B cell (primary cell): Measurements from ENCODE around the gene WBP4. TPM values are rescaled to one million over a fixed set of nuclear protein-coding genes. Genes with fewer than 3 reads are reported as not detected.
A peak's percentile ranks its signal among the peaks of the same experiment; 100 is the strongest.

Experiments used
- ATAC-seq: fragments of 200-7000 bp; cut with Tn5 transposase; one replicate; pipeline ENCODE4 v1.10.0; 2021; ENCODE audit warnings: low read depth, mild to moderate bottlenecking, moderate number of reproducible peaks, moderate library complexity
- CTCF ChIA-PET: fragments of 350-600 bp; sonication (Branson Sonifier 250); formaldehyde crosslinking; loops from one replicate; lab custom pipeline; 2021; ENCODE audit warnings: antibody characterized with exemption, inconsistent platforms; lab: Charles Lee
- POLR2A ChIA-PET: fragments of 350-600 bp; sonication (Branson Sonifier 250); formaldehyde crosslinking; loops from one replicate; lab custom pipeline; 2021; ENCODE audit warnings: antibody characterized with exemption; lab: Charles Lee
- DNase-seq: peaks from one replicate; pipeline ENCODE4 v3.0.0; 2013
- H2AFZ ChIP-seq: 2 replicates; pipeline ENCODE4 v1.6.1; 2012; ENCODE audit warnings: mild to moderate bottlenecking, low read depth, low read length; ENCODE audit not compliant: insufficient read depth, poor library complexity, severe bottlenecking
- H3K27ac ChIP-seq, 2 donors: 1 replicate in 1 of 2; 2 replicates in 1 of 2; pipeline ENCODE4 v1.5.1; 2012 to 2013; ENCODE audit warnings: low read length in 2 of 2, mild to moderate bottlenecking in 2 of 2, moderate library complexity in 1 of 2
- H3K27me3 ChIP-seq, 4 experiments: fragments of 200-600 bp in 1 of 4; sonication (generic) in 1 of 4; replicated peaks in 1 of 4; 1 replicate in 2 of 4; 2 replicates in 2 of 4; pipeline versions ENCODE4 v1.6.1 to v1.7.0; 2013 to 2016; ENCODE audit warnings: low read length in 3 of 4, mild to moderate bottlenecking in 2 of 4, mixed read lengths in 1 of 4, moderate library complexity in 1 of 4; ENCODE audit not compliant: insufficient read depth in 4 of 4, control insufficient read depth in 3 of 4; ENCODE audit errors: control extremely low read depth in 1 of 4
- H3K36me3 ChIP-seq, 2 experiments: replicated peaks in 1 of 2; 1 replicate in 1 of 2; 2 replicates in 1 of 2; pipeline versions ENCODE4 v1.6.1 to v1.7.1; 2013; ENCODE audit warnings: low read length in 1 of 2; ENCODE audit not compliant: insufficient read depth in 2 of 2, control insufficient read depth in 1 of 2; ENCODE audit errors: control extremely low read depth in 1 of 2, extremely low read depth in 1 of 2
- H3K4me1 ChIP-seq, 2 donors: fragments of 200-600 bp in 1 of 2; sonication (generic) in 1 of 2; 1 replicate in 1 of 2; 2 replicates in 1 of 2; pipeline versions ENCODE4 v1.5.1 to v1.6.1; 2013 to 2017; ENCODE audit warnings: low read length in 2 of 2; ENCODE audit not compliant: control insufficient read depth in 2 of 2, insufficient read depth in 2 of 2
- H3K4me2 ChIP-seq: replicated peaks from 2 replicates; pipeline ENCODE3; 2012; ENCODE audit warnings: mild to moderate bottlenecking, low read depth, low read length; ENCODE audit not compliant: poor library complexity, severe bottlenecking
- H3K4me3 ChIP-seq, 5 experiments: fragments of 200-600 bp in 1 of 5; sonication (generic) in 1 of 5; 1 replicate in 3 of 5; 2 replicates in 2 of 5; pipeline versions ENCODE4 v1.5.1 to v1.7.0; 2011 to 2016; ENCODE audit warnings: low read length in 4 of 5, mild to moderate bottlenecking in 4 of 5, low read depth in 2 of 5, control low read depth in 1 of 5, moderate library complexity in 1 of 5; ENCODE audit not compliant: insufficient read depth in 1 of 5; ENCODE audit errors: control extremely low read depth in 1 of 5, extremely low read depth in 1 of 5
- H3K79me2 ChIP-seq: fragments of 200-600 bp; sonication (generic); one replicate; pipeline ENCODE4 v1.6.0; 2016; ENCODE audit warnings: low read length; ENCODE audit not compliant: control insufficient read depth, insufficient read depth
- H3K9ac ChIP-seq: fragments of 200-600 bp; sonication (generic); 2 replicates; pipeline ENCODE4 v1.6.1; 2017; ENCODE audit warnings: mild to moderate bottlenecking, low read length, moderate library complexity
- H3K9me3 ChIP-seq, 3 donors: one replicate each; pipeline versions ENCODE4 v1.6.1 to v1.7.1; 2013; ENCODE audit warnings: low read length in 2 of 3; ENCODE audit not compliant: control insufficient read depth in 2 of 3, insufficient read depth in 1 of 3; ENCODE audit errors: control extremely low read depth in 1 of 3
- H4K20me1 ChIP-seq: 2 replicates; pipeline ENCODE4 v1.6.0; 2012; ENCODE audit warnings: mild to moderate bottlenecking, low read length; ENCODE audit not compliant: insufficient read depth, control insufficient read depth, poor library complexity, severe bottlenecking
- H3K27ac Mint-ChIP-seq: one replicate; pipeline ENCODE4 v1.8.0; 2021; ENCODE audit warnings: mixed read lengths
- H3K27me3 Mint-ChIP-seq: one replicate; pipeline ENCODE4 v1.8.0; 2021; ENCODE audit warnings: mixed read lengths
- H3K4me1 Mint-ChIP-seq: one replicate; pipeline ENCODE4 v1.8.0; 2021; ENCODE audit warnings: mixed read lengths
- H3K4me3 Mint-ChIP-seq: one replicate; pipeline ENCODE4 v1.8.0; 2021; ENCODE audit warnings: mixed read lengths
- H3K9me3 Mint-ChIP-seq: one replicate; pipeline ENCODE4 v1.8.0; 2022; ENCODE audit warnings: mixed read lengths; ENCODE audit not compliant: insufficient read depth
- EZH2 ChIP-seq: IDR thresholded peaks from 2 replicates; pipeline ENCODE4 v1.6.1; 2012; ENCODE audit warnings: borderline replicate concordance, low read depth, mild to moderate bottlenecking, moderate library complexity, low read length; ENCODE audit not compliant: insufficient read depth, poor library complexity, severe bottlenecking
- WGBS: methylation state at CpG from one replicate; pipeline ENCODE4 v1.1.5; 2013; ENCODE audit warnings: missing lambda C conversion rate; ENCODE audit not compliant: insufficient coverage; 5-methylcytosine and 5-hydroxymethylcytosine counted together
- intact Hi-C: fragments of 100-400 bp; cut with micrococcal nuclease; formaldehyde crosslinking; loops from one replicate; pipeline ENCODE4 v1.10.0; 2022
- polyA plus RNA-seq: library from polyadenylated mRNA; depleted of rRNA; stranded (reverse); fragments of >200 nt; gene quantifications from 2 replicates; pipeline ENCODE4 v1.2.3, GENCODE V29; 2012
- total RNA-seq, 2 donors: library from RNA; stranded (reverse); fragments of 120-200 nt in 1 of 2; gene quantifications; 1 replicate in 1 of 2; 2 replicates in 1 of 2; pipeline versions ENCODE4 v1.2.3 to v1.2.4, GENCODE V29; 2013 to 2022
- TF ChIP-seq, protein P1 (sequence below): fragments of 200-600 bp; IDR thresholded peaks from one replicate; pipeline ENCODE4 v1.8.0; 2022; ENCODE audit warnings: antibody characterized with exemption, mild to moderate bottlenecking

The WBP4 gene
- total and polyA plus RNA-seq, 2 donors (not counting 1 experiment from before 2014, with no cell fraction given): 1.8 to 10.4 TPM

DNA sequence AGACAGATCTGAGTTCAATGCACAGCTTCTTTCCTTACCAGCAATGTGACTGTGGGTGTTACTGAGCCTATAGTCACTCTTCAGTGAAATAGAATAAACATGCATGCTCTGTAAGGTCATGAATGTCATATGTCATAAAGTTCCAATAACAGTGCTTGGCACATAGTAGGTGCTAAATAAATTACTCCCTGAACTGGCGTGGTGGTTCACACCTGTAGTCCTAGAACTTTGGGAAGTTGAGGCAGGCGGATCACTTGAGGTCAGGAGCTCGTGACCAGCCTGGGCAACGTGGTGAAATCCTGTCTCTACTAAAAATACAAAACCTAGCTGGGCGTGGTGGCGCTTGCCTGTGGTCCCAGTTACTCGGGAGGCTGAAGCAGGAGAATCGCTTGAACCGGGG, 13.2 kb downstream of the WBP4 start:
- peaks cover 19 to 51% of the 10 kb centered on the region in 2 experiments for H3K36me3 ChIP-seq
- no peak for TF ChIP-seq EZH2
- Mint-ChIP-seq H3K4me3 (no peak overlapping the region), H3K4me1 (peaks cover 5% of the 10 kb centered on the region), H3K27ac (no peak overlapping the region), H3K27me3 (no peaks in the 10 kb centered on the region), H3K9me3 (no peaks in the 10 kb centered on the region)
- no peak overlapping the region for H3K4me2 ChIP-seq
- ChIA-PET CTCF (interaction anchor here (0.6 to 2.8 kb wide), 19 partner anchors 9 to 1287 kb away, joined by 3 to 71 read pairs (median 4); partner anchors contain the start of gene WBP4), POLR2A (interaction anchor here (1.2 kb wide), 1 partner anchor 18 kb away, joined by 3 read pairs; no protein-coding TSS in a partner anchor)
- DNase-seq (no peak), ATAC-seq (no peak)
- H3K27ac ChIP-seq: no peak overlapping the region
- no peaks in the 10 kb centered on the region for H3K4me1 ChIP-seq
- no peak overlapping the region for H3K9ac ChIP-seq
- H3K79me2 ChIP-seq: no peaks in the 10 kb centered on the region
- intact Hi-C loops: no loop called here
- H2AFZ ChIP-seq: no peak overlapping the region
- H4K20me1 ChIP-seq: no peaks in the 10 kb centered on the region
- WGBS: 87% methylated on average over 3 of the region's 9 CpGs
- H3K4me3 ChIP-seq: no peak overlapping the region
- H3K9me3 ChIP-seq: no peaks in the 10 kb centered on the region
- no peaks in the 10 kb centered on the region for H3K27me3 ChIP-seq

- Histone ChIP-seq H4K20me1 (no peaks in the 10 kb centered on the region), H3K27me3 (no peaks in the 10 kb centered on the region), H3K36me3 (peaks cover 19 to 50% of the 10 kb centered on the region in 2 experiments), H3K4me2 (no peak overlapping the region), H3K9ac (no peak overlapping the region), H3K79me2 (no peaks in the 10 kb centered on the region), H2AFZ (no peak overlapping the region), H3K27ac (no peak overlapping the region), H3K4me1 (no peaks in the 10 kb centered on the region), H3K9me3 (no peaks in the 10 kb centered on the region), H3K4me3 (no peak overlapping the region)
- no CpG with 5 or more reads among the region's 1 CpG for WGBS
- DNase-seq: peak; percentile 71
- peaks cover 5% of the 10 kb centered on the region for H3K4me1 Mint-ChIP-seq
- H3K27me3 Mint-ChIP-seq: no peaks in the 10 kb centered on the region
- H3K27ac Mint-ChIP-seq: no peak overlapping the region
- POLR2A ChIA-PET: no interaction called here
- H3K4me3 Mint-ChIP-seq: no peak overlapping the region
- intact Hi-C loops: loop anchor here (1.0 to 5.0 kb wide), 3 partner anchors 14 to 577 kb away; partner anchors contain the start of gene WBP4
- peak; percentile 43 for ATAC-seq
- TF ChIP-seq EZH2: no peak
- TF ChIP-seq, protein P1, sequence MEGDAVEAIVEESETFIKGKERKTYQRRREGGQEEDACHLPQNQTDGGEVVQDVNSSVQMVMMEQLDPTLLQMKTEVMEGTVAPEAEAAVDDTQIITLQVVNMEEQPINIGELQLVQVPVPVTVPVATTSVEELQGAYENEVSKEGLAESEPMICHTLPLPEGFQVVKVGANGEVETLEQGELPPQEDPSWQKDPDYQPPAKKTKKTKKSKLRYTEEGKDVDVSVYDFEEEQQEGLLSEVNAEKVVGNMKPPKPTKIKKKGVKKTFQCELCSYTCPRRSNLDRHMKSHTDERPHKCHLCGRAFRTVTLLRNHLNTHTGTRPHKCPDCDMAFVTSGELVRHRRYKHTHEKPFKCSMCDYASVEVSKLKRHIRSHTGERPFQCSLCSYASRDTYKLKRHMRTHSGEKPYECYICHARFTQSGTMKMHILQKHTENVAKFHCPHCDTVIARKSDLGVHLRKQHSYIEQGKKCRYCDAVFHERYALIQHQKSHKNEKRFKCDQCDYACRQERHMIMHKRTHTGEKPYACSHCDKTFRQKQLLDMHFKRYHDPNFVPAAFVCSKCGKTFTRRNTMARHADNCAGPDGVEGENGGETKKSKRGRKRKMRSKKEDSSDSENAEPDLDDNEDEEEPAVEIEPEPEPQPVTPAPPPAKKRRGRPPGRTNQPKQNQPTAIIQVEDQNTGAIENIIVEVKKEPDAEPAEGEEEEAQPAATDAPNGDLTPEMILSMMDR: peak; percentile 79
- CTCF ChIA-PET: interaction anchor here (0.7 to 2.8 kb wide), 14 partner anchors 11 to 1036 kb away, joined by 3 to 71 read pairs (median 4); partner anchors contain the start of gene WBP4
- H3K9me3 Mint-ChIP-seq: no peaks in the 10 kb centered on the region
Observed at GRCh38 chr13:41075034-41075433, 13.7 kb downstream of the WBP4 start.
